Measurements from ENCODE around the gene TMEM247.
"Not testable (repeated sequence)": the region's sequence is repeated elsewhere in the genome, so short reads cannot be mapped to it uniquely, and the experiment has no call there.

Gene TMEM247

GRCh38 chr2:46521215-46521683, 41.9 kb downstream of the TMEM247 start:
- WGBS, 2 experiments: 88 to 95% methylated on average over 2 of the region's 2 CpGs

GRCh38 chr2:46522385-46522784, 43.0 kb downstream of the TMEM247 start:
- not testable (repeated sequence) for H3K27ac ChIP-seq (ENCODE audit: insufficient read depth, low read depth, low read length, poor library complexity, severe bottlenecking); H3K4me3 ChIP-seq (ENCODE audit: insufficient read depth, low read depth, low read length); H3K36me3 ChIP-seq (ENCODE audit: control insufficient read depth, insufficient read depth, low read length); H3K9me3 ChIP-seq (ENCODE audit: control insufficient read depth, low read length); H3K27me3 ChIP-seq (ENCODE audit: control insufficient read depth, insufficient read depth, low read length, poor library complexity, severe bottlenecking); H3K4me1 ChIP-seq (ENCODE audit: control insufficient read depth, insufficient read depth, low read length)

More at GRCh38 chr2:46521215-46521683, 41.9 kb downstream of the TMEM247 start:
- Histone ChIP-seq H3K9me3 (ENCODE audit: control insufficient read depth, low read length) (no peaks in the 10 kb centered on the region), H3K4me1 (ENCODE audit: control insufficient read depth, insufficient read depth, low read length) (no peaks in the 10 kb centered on the region), H3K36me3 (ENCODE audit: control insufficient read depth, insufficient read depth, low read length) (no peaks in the 10 kb centered on the region), H3K27me3 (ENCODE audit: control insufficient read depth, insufficient read depth, low read length, poor library complexity, severe bottlenecking) (no peaks in the 10 kb centered on the region), H3K4me3 (ENCODE audit: insufficient read depth, low read depth, low read length) (no peak overlapping the region), H3K27ac (ENCODE audit: insufficient read depth, low read depth, low read length, poor library complexity, severe bottlenecking) (no peak overlapping the region)

- Histone ChIP-seq H3K9me3 (ENCODE audit: control insufficient read depth, low read length) (no peaks in the 10 kb centered on the region), H3K27ac (ENCODE audit: insufficient read depth, low read depth, low read length, poor library complexity, severe bottlenecking) (no peak overlapping the region), H3K4me3 (ENCODE audit: insufficient read depth, low read depth, low read length) (no peak overlapping the region), H3K4me1 (ENCODE audit: control insufficient read depth, insufficient read depth, low read length) (no peaks in the 10 kb centered on the region), H3K36me3 (ENCODE audit: control insufficient read depth, insufficient read depth, low read length) (no peaks in the 10 kb centered on the region), H3K27me3 (ENCODE audit: control insufficient read depth, insufficient read depth, low read length, poor library complexity, severe bottlenecking) (no peaks in the 10 kb centered on the region)
- WGBS, 2 experiments: 85 to 89% methylated on average over 3 of the region's 3 CpGs
These were observed 46.3 kb downstream of the TMEM247 start for GRCh38 chr2:46525522-46526155.

- Histone ChIP-seq H3K27me3 (ENCODE audit: control insufficient read depth, insufficient read depth, low read length, poor library complexity, severe bottlenecking) (no peaks in the 10 kb centered on the region), H3K4me1 (ENCODE audit: control insufficient read depth, insufficient read depth, low read length) (no peaks in the 10 kb centered on the region), H3K9me3 (ENCODE audit: control insufficient read depth, low read length) (no peaks in the 10 kb centered on the region), H3K27ac (ENCODE audit: insufficient read depth, low read depth, low read length, poor library complexity, severe bottlenecking) (no peak overlapping the region), H3K36me3 (ENCODE audit: control insufficient read depth, insufficient read depth, low read length) (no peaks in the 10 kb centered on the region), H3K4me3 (ENCODE audit: insufficient read depth, low read depth, low read length) (no peak overlapping the region)
- 76 to 80% methylated on average over 1 of the region's 1 CpG for WGBS, 2 experiments
These were observed 49.5 kb downstream of the TMEM247 start for GRCh38 chr2:46528880-46529279.

- H3K27me3 ChIP-seq (ENCODE audit: control insufficient read depth, insufficient read depth, low read length, poor library complexity, severe bottlenecking): no peaks in the 10 kb centered on the region
- H3K4me1 ChIP-seq (ENCODE audit: control insufficient read depth, insufficient read depth, low read length): no peaks in the 10 kb centered on the region
- H3K4me3 ChIP-seq (ENCODE audit: insufficient read depth, low read depth, low read length): no peak overlapping the region
- H3K9me3 ChIP-seq (ENCODE audit: control insufficient read depth, low read length): no peaks in the 10 kb centered on the region
- WGBS, 2 experiments: 93 to 94% methylated on average over 6 of the region's 7 CpGs
- no peak overlapping the region for H3K27ac ChIP-seq (ENCODE audit: insufficient read depth, low read depth, low read length, poor library complexity, severe bottlenecking)
- H3K36me3 ChIP-seq (ENCODE audit: control insufficient read depth, insufficient read depth, low read length): no peaks in the 10 kb centered on the region
These were observed 51.3 kb downstream of the TMEM247 start for GRCh38 chr2:46530639-46531038.

- Histone ChIP-seq H3K9me3 (ENCODE audit: control insufficient read depth, low read length) (no peaks in the 10 kb centered on the region), H3K4me3 (ENCODE audit: insufficient read depth, low read depth, low read length) (no peak overlapping the region), H3K27me3 (ENCODE audit: control insufficient read depth, insufficient read depth, low read length, poor library complexity, severe bottlenecking) (no peaks in the 10 kb centered on the region), H3K36me3 (ENCODE audit: control insufficient read depth, insufficient read depth, low read length) (no peaks in the 10 kb centered on the region), H3K27ac (ENCODE audit: insufficient read depth, low read depth, low read length, poor library complexity, severe bottlenecking) (no peak overlapping the region), H3K4me1 (ENCODE audit: control insufficient read depth, insufficient read depth, low read length) (no peaks in the 10 kb centered on the region)
These were observed 52.5 kb downstream of the TMEM247 start for GRCh38 chr2:46531863-46532262.
